ENCODE data around the gene PAPOLG. TPM values are rescaled to one million over a fixed set of nuclear protein-coding genes. Genes with fewer than 3 reads are reported as not detected.

PAPOLG gene
- total and polyA plus RNA-seq, 2 of the 13 experiments (the other 11 are each of a cell fraction or from before 2014, with no cell fraction given), result 10.1 to 10.4 TPM

DNA sequence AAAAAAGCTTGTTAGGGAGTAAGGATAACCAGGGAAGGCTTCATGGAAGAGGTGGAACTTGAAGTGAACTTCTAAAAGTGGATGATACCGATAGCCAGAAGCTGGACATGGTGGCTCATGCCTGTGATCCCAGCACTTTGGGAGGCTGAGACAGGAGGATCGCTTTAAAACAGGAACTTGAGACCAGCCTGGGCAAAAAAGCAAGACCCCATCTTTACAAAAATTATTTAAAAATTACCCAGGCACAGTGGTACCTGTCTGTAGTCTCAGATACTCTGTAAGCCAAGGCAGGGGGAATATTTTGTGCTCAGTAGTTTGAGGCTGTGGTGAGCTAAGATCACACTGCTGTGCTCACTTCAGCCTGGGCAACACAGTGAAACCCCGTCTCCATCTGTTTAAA, 10.2 kb downstream of the PAPOLG start:
- FAIRE-seq, result no peak
- in situ Hi-C loops (cut with HindIII; ENCODE audit: extremely low pct_ligation_motif_present, low pct_unique_long_range_greater_than_20kb), result no loop called here
- no peaks in the 10 kb centered on the region for H4K20me1 ChIP-seq (ENCODE audit: insufficient read depth, low read length)
- H3K27me3 ChIP-seq (ENCODE audit: control insufficient read depth in 1 of 2, insufficient read depth in 2 of 2, low read length in 2 of 2), result no peaks in the 10 kb centered on the region
- H3K4me2 ChIP-seq (ENCODE audit: low read depth, low read length), result no peak overlapping the region
- peaks cover 28 to 85% of the 10 kb centered on the region in 2 experiments for H3K36me3 ChIP-seq (replicated peaks in 1 of 2; ENCODE audit: control insufficient read depth in 1 of 2, insufficient read depth in 2 of 2, low read length in 2 of 2)
- ChIA-PET POLR2A (no interaction called here), CTCF (ENCODE audit: low intra/inter-chr PET ratio, low total read pairs) (no interaction called here)
- intact Hi-C loops (cut with micrococcal nuclease; ENCODE audit: unreplicated experiment), result no loop called here
- H3K9me3 ChIP-seq (ENCODE audit: low read length), result no peaks in the 10 kb centered on the region
- H3K79me2 ChIP-seq (ENCODE audit: insufficient read depth, low read length), result no peaks in the 10 kb centered on the region
- no peak overlapping the region for H3K27ac ChIP-seq (ENCODE audit: extremely low read length, insufficient read depth, low read length)
- no peak overlapping the region for H2AFZ ChIP-seq (ENCODE audit: low read length)
- TF ChIP-seq MBD4 (IDR thresholded peaks at IDR 0.05; ENCODE audit: borderline replicate concordance, low read length) (no peak), ZNF362 (CRISPR knock-in tag; IDR thresholded peaks at IDR 0.05; ENCODE audit: borderline replicate concordance) (no peak), PAX8 (CRISPR knock-in tag; IDR thresholded peaks at IDR 0.05; ENCODE audit: borderline replicate concordance) (no peak), ZKSCAN8 (CRISPR knock-in tag; IDR thresholded peaks at IDR 0.05; ENCODE audit: borderline replicate concordance) (no peak)
- no peaks in the 10 kb centered on the region for H3K4me1 ChIP-seq (ENCODE audit: insufficient read depth, low read length)
- no TSS peak for BruUV-seq (replicated peaks)
- no peak overlapping the region for H3K4me3 ChIP-seq (replicated peaks in 1 of 3; ENCODE audit: insufficient read depth in 1 of 3, low read depth in 2 of 3, low read length in 3 of 3)
- no peak for DNase-seq (ENCODE audit: low spot score)
- no peak for ATAC-seq
- no peak overlapping the region for H3K9ac ChIP-seq (ENCODE audit: insufficient read depth, low read depth, low read length)
- 95% methylated on average over 3 of the region's 3 CpGs for WGBS (ENCODE audit: low lambda C conversion rate)

DNA sequence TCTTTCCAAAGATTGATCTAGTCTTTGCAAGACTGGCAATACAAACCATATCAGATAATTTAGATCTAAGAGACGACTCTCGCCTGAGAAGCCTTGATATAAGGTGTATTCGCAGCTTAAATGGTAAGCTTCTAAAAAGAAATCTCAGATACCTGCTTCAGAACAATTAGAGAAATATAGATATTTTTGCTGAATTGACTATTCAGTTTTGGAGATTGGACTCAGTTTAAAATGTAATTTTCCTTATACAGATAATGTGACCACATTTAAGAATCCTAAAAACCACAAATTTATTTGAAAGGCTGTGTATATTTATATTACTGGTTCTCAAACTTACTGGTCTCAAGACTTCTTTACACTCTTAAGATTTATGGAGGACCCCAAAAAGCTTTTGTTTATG, 15.4 kb downstream of the PAPOLG start:
- WGBS (ENCODE audit: low lambda C conversion rate), result 97% methylated on average over 3 of the region's 3 CpGs
- H3K9me3 ChIP-seq (ENCODE audit: low read length), result no peaks in the 10 kb centered on the region
- no TSS peak for BruUV-seq (replicated peaks)
- no peaks in the 10 kb centered on the region for H3K27me3 ChIP-seq (ENCODE audit: control insufficient read depth in 1 of 2, insufficient read depth in 2 of 2, low read length in 2 of 2)
- in situ Hi-C loops (cut with HindIII; ENCODE audit: extremely low pct_ligation_motif_present, low pct_unique_long_range_greater_than_20kb) (no loop called here), intact Hi-C loops (cut with micrococcal nuclease; ENCODE audit: unreplicated experiment) (no loop called here)
- CTCF ChIA-PET (ENCODE audit: low intra/inter-chr PET ratio, low total read pairs), result no interaction called here
- no peak overlapping the region for H3K4me3 ChIP-seq (replicated peaks in 1 of 3; ENCODE audit: insufficient read depth in 1 of 3, low read depth in 2 of 3, low read length in 3 of 3)
- H2AFZ ChIP-seq (ENCODE audit: low read length), result no peak overlapping the region
- H3K79me2 ChIP-seq (ENCODE audit: insufficient read depth, low read length), result no peaks in the 10 kb centered on the region
- ATAC-seq (no peak), FAIRE-seq (no peak), DNase-seq (ENCODE audit: low spot score) (no peak)
- H3K4me2 ChIP-seq (ENCODE audit: low read depth, low read length), result no peak overlapping the region
- no peak overlapping the region for H3K9ac ChIP-seq (ENCODE audit: insufficient read depth, low read depth, low read length)
- TF ChIP-seq RARA (CRISPR knock-in tag; IDR thresholded peaks at IDR 0.05), result no peak
- peak; percentile 37; the same call in 1 of the 2 replicates for TF ChIP-seq MAFF (IDR thresholded peaks at IDR 0.05; ENCODE audit: low read depth, low read length)
- peak; percentile 49 to 58; a peak in 3 of 4 replicates for TF ChIP-seq MAFK (conservative IDR thresholded peaks at IDR 0.05 in 1 of 2, IDR thresholded peaks at IDR 0.05 in 1 of 2; ENCODE audit: low read length in 2 of 2)
- no peak overlapping the region for H3K27ac ChIP-seq (ENCODE audit: extremely low read length, insufficient read depth, low read length)
- POLR2A ChIA-PET, result interaction anchor here (1.5 kb wide), 1 partner anchor 15 kb away, joined by 5 read pairs; the partner anchor contains the start of gene PAPOLG
- H3K36me3 ChIP-seq (replicated peaks in 1 of 2; ENCODE audit: control insufficient read depth in 1 of 2, insufficient read depth in 2 of 2, low read length in 2 of 2), result peaks cover 16 to 86% of the 10 kb centered on the region in 2 experiments
- H4K20me1 ChIP-seq (ENCODE audit: insufficient read depth, low read length), result no peaks in the 10 kb centered on the region
- H3K4me1 ChIP-seq (ENCODE audit: insufficient read depth, low read length), result no peaks in the 10 kb centered on the region

Measured in HepG2 (cell line).